CD1c-positive myeloid dendritic cell (primary cell): ENCODE measurements around the gene ZNF683.
"Not testable (repeated sequence)": the region's sequence is repeated elsewhere in the genome, so short reads cannot be mapped to it uniquely, and the experiment has no call there.

Experiments
- DNase-seq: peaks from one replicate; pipeline ENCODE4 v3.0.0-alpha.2; 2016; ENCODE audit errors: extremely low spot score

Gene ZNF683

GRCh38 chr1:26385063-26385462 is 12.5 kb upstream of the ZNF683 start:
- DNase-seq: not testable (repeated sequence)

- no peak for DNase-seq
Measured at GRCh38 chr1:26384076-26384475, 11.5 kb upstream of the ZNF683 start.

DNA sequence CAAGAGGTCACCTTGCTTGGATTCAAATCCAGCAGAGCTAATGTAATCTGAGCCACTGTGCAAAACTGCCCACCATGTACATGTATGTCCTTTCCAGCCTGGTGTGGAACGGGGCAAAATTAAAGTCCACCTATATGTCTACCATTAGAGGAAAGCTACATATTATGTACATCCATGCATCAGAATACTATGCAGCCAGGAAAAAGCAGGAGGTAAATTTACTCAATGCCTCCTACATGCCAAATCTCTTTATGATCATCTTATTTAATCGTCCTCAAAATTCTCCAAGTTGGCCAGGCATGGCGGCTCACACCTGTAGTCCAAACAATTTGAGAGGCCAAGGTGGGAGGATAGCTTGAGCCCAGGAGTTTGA is 6.3 kb upstream of the ZNF683 start:
- DNase-seq: no peak

GRCh38 chr1:26378088-26378878 is 5.7 kb upstream of the ZNF683 start:
- peak; percentile 76 for DNase-seq

- no peak for DNase-seq
Measured at GRCh38 chr1:26376050-26376449, 3.5 kb upstream of the ZNF683 start.

DNA sequence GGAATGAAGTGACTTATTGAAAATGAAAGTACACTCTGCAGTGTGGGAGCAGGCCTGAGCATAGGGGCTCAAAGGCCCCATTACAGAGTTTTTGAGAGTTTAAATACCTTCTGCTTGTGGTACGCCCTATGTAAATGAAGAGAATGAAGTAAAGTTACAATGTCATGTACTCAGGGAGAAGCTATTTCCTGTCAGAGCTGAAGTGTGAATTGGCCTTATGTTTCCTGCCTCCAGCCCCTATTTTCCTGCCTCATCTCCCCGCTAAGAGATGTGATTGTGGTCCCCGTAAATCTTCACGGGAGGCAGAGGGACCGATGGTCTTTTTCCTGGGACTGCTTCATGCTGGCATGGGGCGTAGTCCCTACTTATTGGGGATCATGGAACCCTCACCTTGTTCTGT is 2.5 kb upstream of the ZNF683 start:
- DNase-seq: no peak

DNA sequence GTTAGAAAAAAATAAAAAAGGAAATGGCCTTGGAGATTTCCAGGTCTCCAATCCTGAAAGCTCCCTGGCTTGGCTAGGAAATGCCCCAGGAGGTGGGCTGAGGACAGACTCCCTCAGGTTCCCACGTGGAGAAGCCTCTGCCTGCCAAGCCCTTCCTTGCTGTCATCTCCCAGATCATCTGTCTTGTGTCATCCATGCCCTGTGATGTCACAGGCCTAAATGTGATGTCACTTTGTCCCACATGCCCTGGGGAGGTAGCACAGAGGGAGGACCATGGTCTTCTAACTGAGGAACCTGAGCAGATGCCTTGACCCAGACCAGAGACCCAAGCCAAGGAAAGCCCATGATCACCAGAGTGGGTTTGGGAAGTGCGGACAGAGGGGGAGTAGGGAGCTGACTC is 1.8 kb upstream of the ZNF683 start:
- not testable (repeated sequence) for DNase-seq

DNA sequence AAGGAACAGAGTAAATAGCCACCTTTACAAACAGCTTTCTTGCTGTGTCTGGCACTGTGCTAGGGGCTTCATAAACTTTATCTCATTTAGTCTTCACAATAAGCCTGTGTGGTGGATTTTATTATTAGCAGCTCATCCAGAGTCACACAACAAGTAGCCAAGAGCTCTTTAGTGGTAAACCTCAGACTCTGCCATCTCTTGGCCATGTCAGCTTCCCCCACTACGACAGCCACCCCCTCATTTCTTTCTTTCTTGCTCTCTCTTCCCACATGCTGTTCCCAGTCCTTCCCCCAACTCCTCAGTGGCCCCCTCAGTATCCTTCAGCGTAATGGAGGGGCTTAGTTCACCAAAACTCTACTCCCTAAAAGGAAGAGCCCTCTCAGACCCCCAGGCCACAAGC is 1.2 kb upstream of the ZNF683 start:
- DNase-seq: no peak

GRCh38 chr1:26373281-26373680 is 731 bp upstream of the ZNF683 start:
- no peak for DNase-seq

DNA sequence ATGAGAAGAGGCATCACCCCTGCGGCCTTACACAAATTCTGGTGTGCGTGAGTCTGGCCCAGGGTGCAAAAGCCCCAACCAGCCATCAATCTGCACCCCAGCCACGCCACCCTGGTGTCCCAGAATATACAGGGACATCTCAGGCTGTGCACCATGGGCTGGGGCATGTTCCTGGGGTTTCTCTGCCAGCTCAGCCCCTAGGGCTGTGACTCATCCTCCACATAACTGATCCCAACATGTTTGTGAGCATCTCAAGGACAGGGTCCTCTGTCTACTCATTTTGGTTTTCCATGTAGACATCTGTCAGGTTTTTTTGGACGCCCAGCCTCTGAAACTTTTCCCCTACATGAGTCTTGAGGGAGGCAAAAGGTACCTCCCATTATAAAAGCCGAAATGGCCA is 511 bp downstream of the ZNF683 start:
- DNase-seq: no peak

GRCh38 chr1:26370591-26371382 is 1.8 kb downstream of the ZNF683 start:
- no peak for DNase-seq

DNA sequence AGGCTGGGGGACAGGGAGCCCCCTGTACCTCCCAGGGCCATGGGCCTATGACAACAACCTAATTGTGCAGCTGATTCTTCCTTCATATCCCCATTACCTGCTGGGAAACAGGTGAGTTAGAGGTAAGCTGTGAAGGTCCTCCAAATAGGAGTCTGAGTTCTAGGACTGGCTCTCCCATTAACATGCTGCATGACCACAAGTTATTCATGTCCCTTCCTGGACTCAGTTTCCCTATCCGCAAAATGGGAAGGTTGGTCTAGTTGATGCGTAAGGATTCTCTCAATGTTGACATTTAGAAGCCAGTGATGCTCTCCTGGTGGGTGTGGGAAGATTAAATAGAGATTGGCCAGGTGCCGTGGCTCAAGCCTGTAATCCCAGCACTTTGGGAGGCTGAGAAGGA is 4.1 kb downstream of the ZNF683 start:
- no peak for DNase-seq

- DNase-seq: no peak
Measured at GRCh38 chr1:26368006-26368405, 4.5 kb downstream of the ZNF683 start.

DNA sequence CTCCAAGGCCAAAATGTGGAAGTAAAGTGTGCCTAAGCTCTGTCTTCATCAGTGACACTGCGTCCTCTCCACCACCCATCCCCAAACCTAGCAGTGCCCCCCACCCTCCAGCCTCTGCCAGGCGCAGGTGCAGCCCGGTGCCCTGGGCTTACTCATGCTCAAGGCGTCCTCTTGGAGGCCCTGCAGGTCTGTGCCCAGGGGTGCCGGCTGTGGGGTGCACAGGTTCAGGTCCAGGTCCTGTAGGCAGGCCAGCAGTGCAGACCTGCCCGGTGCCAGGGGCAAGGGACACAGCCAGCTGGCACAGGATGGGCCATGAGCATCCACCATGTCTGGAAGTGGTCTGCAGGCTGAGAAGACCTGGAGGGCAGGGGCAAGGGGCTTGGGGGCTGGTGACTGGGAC is 5.1 kb downstream of the ZNF683 start:
- DNase-seq: no peak

- no peak for DNase-seq
Measured at GRCh38 chr1:26364956-26365355, 7.6 kb downstream of the ZNF683 start.

GRCh38 chr1:26363549-26364448 is 8.8 kb downstream of the ZNF683 start:
- DNase-seq: peak; percentile 88

DNA sequence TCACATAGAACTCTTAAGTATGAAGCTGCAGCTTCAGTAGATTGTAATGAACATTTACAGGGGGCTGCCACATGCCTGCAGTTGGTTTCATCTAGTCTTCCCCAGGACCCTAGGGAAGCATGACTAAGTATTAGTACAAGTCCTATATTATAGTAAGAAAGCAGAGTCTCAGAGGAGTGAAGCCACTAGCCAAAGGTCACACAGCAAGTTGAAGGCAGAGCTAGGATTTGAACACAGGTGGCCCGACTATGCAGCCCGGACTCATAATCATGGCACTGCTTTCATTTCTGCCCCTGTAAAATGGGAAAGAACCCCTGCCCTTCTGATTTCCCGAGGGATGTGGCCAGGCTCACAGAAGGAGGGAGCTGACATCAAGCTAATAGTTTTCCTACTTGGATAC is 10.2 kb downstream of the ZNF683 start:
- DNase-seq: no peak

GRCh38 chr1:26361605-26362122 is 10.9 kb downstream of the ZNF683 start:
- DNase-seq: no peak

- no peak for DNase-seq
Measured at GRCh38 chr1:26360807-26361604, 11.5 kb downstream of the ZNF683 start.

DNA sequence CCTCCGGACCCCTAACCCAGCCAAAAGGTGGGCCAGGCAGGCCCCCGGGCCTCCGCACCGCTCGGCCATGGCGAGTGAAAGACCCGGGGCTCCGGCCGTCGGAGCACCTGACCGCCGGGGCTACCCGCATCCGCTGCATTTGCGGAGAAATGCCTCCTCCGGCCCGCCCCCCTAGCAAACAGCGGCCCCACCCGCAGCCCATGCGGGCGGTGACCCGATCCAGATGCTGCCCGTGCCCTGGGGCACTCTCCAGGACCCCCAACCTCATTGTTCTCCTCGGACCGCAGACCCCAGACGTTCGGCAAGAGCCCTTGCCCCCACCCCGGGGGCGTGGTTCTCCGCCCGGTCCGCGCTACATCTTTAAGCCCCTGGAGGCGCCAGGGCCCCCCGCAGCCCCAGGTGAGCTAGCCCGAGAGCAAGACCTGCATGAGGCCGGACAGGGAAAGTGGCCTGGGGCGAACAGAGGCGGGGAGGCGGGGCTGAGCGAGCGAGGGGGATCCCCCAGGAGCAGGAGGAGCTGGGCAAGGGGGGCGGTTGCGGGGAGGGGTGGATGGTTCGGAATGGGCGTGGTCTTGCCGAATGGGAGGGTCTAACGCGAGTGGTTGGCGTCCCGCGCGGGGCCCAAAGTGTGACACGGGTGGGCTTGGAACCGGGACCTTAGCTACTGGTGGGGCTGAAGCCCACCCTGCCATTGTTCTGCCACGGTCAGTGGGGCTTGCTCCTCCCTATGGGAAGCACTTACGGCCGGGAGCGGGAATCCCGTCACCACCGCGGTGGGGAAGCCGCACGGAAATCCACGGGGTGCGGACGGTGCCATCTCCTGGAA is 12.4 kb downstream of the ZNF683 start:
- DNase-seq: peak; percentile 17
